CD4-positive, alpha-beta T cell (primary cell): ENCODE measurements around the gene RHOU. TPM values are rescaled to one million over a fixed set of nuclear protein-coding genes. Genes with fewer than 3 reads are reported as not detected.

ENCODE experiments used
- ATAC-seq: fragments of 200-7000 bp; cut with Tn5 transposase; one replicate; pipeline ENCODE4 v1.10.0; 2022; ENCODE audit warnings: mild to moderate bottlenecking; ENCODE audit not compliant: poor library complexity
- CTCF ChIA-PET: fragments of 350-600 bp; sonication (Branson Sonifier 250); formaldehyde crosslinking; loops from one replicate; lab custom pipeline; 2021; ENCODE audit warnings: antibody characterized with exemption, inconsistent platforms; lab: Charles Lee
- POLR2A ChIA-PET: fragments of 350-600 bp; sonication (Branson Sonifier 250); formaldehyde crosslinking; loops from one replicate; lab custom pipeline; 2021; ENCODE audit warnings: antibody characterized with exemption, inconsistent platforms; lab: Charles Lee
- DNase-seq, 14 experiments: peaks; one replicate each; pipeline ENCODE4 v3.0.0-alpha.2; 2013 to 2020; ENCODE audit warnings: mixed read lengths in 2 of 14
- H3K27ac ChIP-seq, 2 donors: one replicate each; pipeline versions ENCODE4 v1.5.1 to v1.7.0; 2013; ENCODE audit warnings: low read length in 2 of 2, low read depth in 1 of 2, mild to moderate bottlenecking in 1 of 2
- H3K27me3 ChIP-seq, 2 experiments: 1 replicate in 1 of 2; 2 replicates in 1 of 2; pipeline versions ENCODE4 v1.6.1 to v1.7.0; 2013; ENCODE audit warnings: low read length in 2 of 2, control low read depth in 1 of 2, mild to moderate bottlenecking in 1 of 2, moderate library complexity in 1 of 2; ENCODE audit not compliant: insufficient read depth in 2 of 2, control insufficient read depth in 1 of 2
- H3K36me3 ChIP-seq: one replicate; pipeline ENCODE4 v1.6.1; 2013; ENCODE audit warnings: low read length, control low read depth; ENCODE audit not compliant: insufficient read depth
- H3K4me1 ChIP-seq: one replicate; pipeline ENCODE4 v1.6.1; 2013; ENCODE audit warnings: low read length, control low read depth; ENCODE audit not compliant: insufficient read depth
- H3K4me3 ChIP-seq: one replicate; pipeline ENCODE4 v1.5.1; 2013; ENCODE audit warnings: mild to moderate bottlenecking, low read length, moderate library complexity
- H3K9me3 ChIP-seq, 2 experiments: 1 replicate in 1 of 2; 2 replicates in 1 of 2; pipeline versions ENCODE4 v1.6.1 to v1.7.0; 2013; ENCODE audit warnings: low read length in 2 of 2, mild to moderate bottlenecking in 2 of 2, control low read depth in 1 of 2, moderate library complexity in 1 of 2; ENCODE audit not compliant: control insufficient read depth in 1 of 2, insufficient read depth in 1 of 2
- H3K27ac Mint-ChIP-seq: one replicate; pipeline ENCODE4 v1.8.0; 2020; ENCODE audit warnings: mixed read lengths
- H3K27me3 Mint-ChIP-seq: one replicate; pipeline ENCODE4 v1.8.0; 2021; ENCODE audit warnings: mixed read lengths
- H3K36me3 Mint-ChIP-seq: one replicate; pipeline ENCODE4 v1.8.0; 2021; ENCODE audit warnings: low read depth, mixed read lengths
- H3K4me1 Mint-ChIP-seq: one replicate; pipeline ENCODE4 v1.8.0; 2021; ENCODE audit warnings: low read depth, mixed read lengths
- H3K4me3 Mint-ChIP-seq: one replicate; pipeline ENCODE4 v1.8.0; 2020; ENCODE audit warnings: mild to moderate bottlenecking, mixed read lengths
- H3K9me3 Mint-ChIP-seq: one replicate; pipeline ENCODE4 v1.8.0; 2020; ENCODE audit warnings: mixed read lengths
- CTCF ChIP-seq: fragments of 200-600 bp; IDR thresholded peaks from one replicate; pipeline ENCODE4 v1.8.0; 2022; ENCODE audit warnings: antibody characterized with exemption, mild to moderate bottlenecking
- intact Hi-C, 2 experiments: fragments of 100-400 bp; cut with DNase I in 1 of 2; cut with micrococcal nuclease in 1 of 2; formaldehyde crosslinking; loops; one replicate each; pipeline versions ENCODE4 v1.15.1 to v1.9.0; 2023 to 2025; cut with DNase I, micrococcal nuclease
- total RNA-seq, 174 experiments: library from RNA in 2 of 174; stranded (reverse) in 2 of 174; gene quantifications; one replicate each; pipeline ENCODE4 v1.2.3 and lab custom pipeline; 2021 to 2026

The RHOU gene
- total RNA-seq, 2 experiments from 2014 or later: 1.2 TPM

GRCh38 chr1:228776449-228776848 lies 41.2 kb downstream of the RHOU start:
- H3K4me1 ChIP-seq: peaks cover 7% of the 10 kb centered on the region
- H3K27ac ChIP-seq: no peak overlapping the region
- Mint-ChIP-seq H3K4me3 (no peak overlapping the region), H3K27ac (no peak overlapping the region), H3K9me3 (no peaks in the 10 kb centered on the region), H3K4me1 (no peaks in the 10 kb centered on the region), H3K36me3 (no peaks in the 10 kb centered on the region), H3K27me3 (no peaks in the 10 kb centered on the region)
- ChIA-PET POLR2A (no interaction called here), CTCF (no interaction called here)
- DNase-seq (no peak), ATAC-seq (no peak)
- TF ChIP-seq CTCF: no peak
- no peaks in the 10 kb centered on the region for H3K36me3 ChIP-seq
- H3K9me3 ChIP-seq: no peaks in the 10 kb centered on the region
- H3K27me3 ChIP-seq: no peaks in the 10 kb centered on the region
- no peak overlapping the region for H3K4me3 ChIP-seq
- intact Hi-C loops: loop anchor here in 1 of 2 experiments (10.0 kb wide), 1 partner anchor 128 kb away; no protein-coding TSS in a partner anchor

GRCh38 chr1:228777236-228777635 lies 42.0 kb downstream of the RHOU start:
- H3K9me3 ChIP-seq: no peaks in the 10 kb centered on the region
- peaks cover 7% of the 10 kb centered on the region for H3K4me1 ChIP-seq
- no peak for ATAC-seq
- intact Hi-C loops: loop anchor here in 1 of 2 experiments (10.0 kb wide), 1 partner anchor 128 kb away; no protein-coding TSS in a partner anchor
- no peak overlapping the region for H3K4me3 ChIP-seq
- Mint-ChIP-seq H3K4me3 (no peak overlapping the region), H3K36me3 (no peaks in the 10 kb centered on the region), H3K27ac (no peak overlapping the region), H3K27me3 (no peaks in the 10 kb centered on the region), H3K4me1 (no peaks in the 10 kb centered on the region), H3K9me3 (no peaks in the 10 kb centered on the region)
- no peak overlapping the region for H3K27ac ChIP-seq
- no peak for TF ChIP-seq CTCF
- CTCF ChIA-PET: no interaction called here
- no peak for DNase-seq
- no peaks in the 10 kb centered on the region for H3K36me3 ChIP-seq
- H3K27me3 ChIP-seq: no peaks in the 10 kb centered on the region
- POLR2A ChIA-PET: no interaction called here

- H3K27ac ChIP-seq: no peak overlapping the region
- no peaks in the 10 kb centered on the region for H3K4me1 Mint-ChIP-seq
- ATAC-seq: no peak
- H3K4me3 ChIP-seq: no peak overlapping the region
- no peak for TF ChIP-seq CTCF
- no peaks in the 10 kb centered on the region for H3K27me3 ChIP-seq
- no peak for DNase-seq
- H3K36me3 Mint-ChIP-seq: no peaks in the 10 kb centered on the region
- ChIA-PET POLR2A (interaction anchor here (0.6 to 0.9 kb wide), 2 partner anchors 16 to 91 kb away, joined by 3 read pairs; no protein-coding TSS in a partner anchor), CTCF (no interaction called here)
- H3K27ac Mint-ChIP-seq: no peak overlapping the region
- intact Hi-C loops: loop anchor here in 1 of 2 experiments (10.0 kb wide), 1 partner anchor 127 kb away; no protein-coding TSS in a partner anchor
- H3K9me3 ChIP-seq: no peaks in the 10 kb centered on the region
- H3K36me3 ChIP-seq: no peaks in the 10 kb centered on the region
- no peaks in the 10 kb centered on the region for H3K9me3 Mint-ChIP-seq
- H3K4me3 Mint-ChIP-seq: no peak overlapping the region
- H3K27me3 Mint-ChIP-seq: no peaks in the 10 kb centered on the region
- H3K4me1 ChIP-seq: peaks cover 1% of the 10 kb centered on the region
Observed at GRCh38 chr1:228778026-228778425, 42.7 kb downstream of the RHOU start.
